GM12878 (cell line): ENCODE results near the gene CHRNA9. TPM values are rescaled to one million over a fixed set of nuclear protein-coding genes. Genes with fewer than 3 reads are reported as not detected.
A peak's percentile ranks its signal among the peaks of the same experiment; 100 is the strongest.

ENCODE experiments used
- CBX5 ChIP-seq: sonication (generic); IDR thresholded peaks from 2 replicates; pipeline ENCODE4 v1.6.1; 2016; ENCODE audit warnings: low read depth, moderate library complexity, mild to moderate bottlenecking, inconsistent platforms
- EP300 ChIP-seq, 2 experiments: fragments of 150-350 bp in 1 of 2; IDR thresholded peaks; 2 replicates each; pipeline ENCODE4 v1.6.1; 2011 to 2012; ENCODE audit warnings: low read depth in 2 of 2, low read length in 2 of 2, borderline replicate concordance in 1 of 2, improper control_type of control experiment in 1 of 2, inconsistent platforms in 1 of 2; ENCODE audit not compliant: control insufficient read depth in 1 of 2
- ESRRA ChIP-seq: IDR thresholded peaks from 2 replicates; pipeline ENCODE4 v1.6.1; 2012; ENCODE audit warnings: mild to moderate bottlenecking, low read length, improper control_type of control experiment
- GATAD2B ChIP-seq: fragments of 450-650 bp; conservative IDR thresholded peaks from 2 replicates; pipeline ENCODE4 v1.6.1; 2017; ENCODE audit warnings: low read depth, mild to moderate bottlenecking, moderate library complexity
- HCFC1 ChIP-seq: fragments of 150-350 bp; IDR thresholded peaks from 2 replicates; pipeline ENCODE4 v1.6.1; 2014; ENCODE audit warnings: low read length
- POLR2AphosphoS5 ChIP-seq: IDR thresholded peaks from 2 replicates; pipeline ENCODE4 v1.6.1; 2011; ENCODE audit warnings: mild to moderate bottlenecking, low read length, inconsistent platforms
- RAD21 ChIP-seq: IDR thresholded peaks from 2 replicates; pipeline ENCODE4 v1.6.1; 2011; ENCODE audit warnings: mild to moderate bottlenecking, low read depth, low read length, moderate library complexity; ENCODE audit not compliant: insufficient read depth
- RB1 ChIP-seq: fragments of 450-650 bp; formaldehyde crosslinking; IDR thresholded peaks from 2 replicates; pipeline ENCODE4 v1.6.1; 2017; ENCODE audit warnings: mild to moderate bottlenecking, borderline replicate concordance
- RFX5 ChIP-seq: IDR thresholded peaks from 2 replicates; pipeline ENCODE4 v1.6.1; 2011; ENCODE audit warnings: low read depth, low read length, improper control_type of control experiment
- SMARCA5 ChIP-seq: fragments of 450-650 bp; IDR thresholded peaks from 2 replicates; pipeline ENCODE4 v1.6.1; 2017; ENCODE audit warnings: mild to moderate bottlenecking
- SRF ChIP-seq, 2 experiments: IDR thresholded peaks; 2 replicates each; pipeline ENCODE4 v1.6.1; 2011; ENCODE audit warnings: low read depth in 2 of 2, low read length in 2 of 2, mild to moderate bottlenecking in 1 of 2, moderate library complexity in 1 of 2
- polyA plus RNA-seq, 11 experiments: library from polyadenylated mRNA; depleted of rRNA in 4 of 11; unstranded in 6 of 11; stranded (reverse) in 5 of 11; fragments of >200 nt; fragmentation: Nextera tagmentation in 4 of 11; fragmentation: Illumina TruSeq in 1 of 11; extraction: Ambion mirVana in 4 of 11; extraction: Trizol in 1 of 11; gene quantifications; 1 replicate in 1 of 11; 2 replicates in 10 of 11; pipeline versions ENCODE4 v1.2.1 to v1.2.3, GENCODE V29; 2011 to 2016; ENCODE audit warnings: inconsistent platforms in 2 of 11, missing spikeins in 2 of 11, low read depth in 1 of 11
- total RNA-seq, 4 experiments: library from RNA; depleted of rRNA in 3 of 4; stranded (reverse); fragments of >200 nt in 3 of 4; fragmentation: Illumina TruSeq in 1 of 4; extraction: Trizol in 1 of 4; gene quantifications; 2 replicates each; pipeline versions ENCODE4 v1.2.1 to v1.2.3, GENCODE V29; 2013 to 2021
- TF ChIP-seq, protein P1 (sequence below): fragments of 450-650 bp; IDR thresholded peaks from 2 replicates; pipeline ENCODE4 v1.6.1; 2018; ENCODE audit warnings: mild to moderate bottlenecking, low read depth, moderate library complexity; ENCODE audit not compliant: partially characterized antibody
- TF ChIP-seq, protein P2 (sequence below): fragments of 450-650 bp; formaldehyde crosslinking; IDR thresholded peaks from 2 replicates; pipeline ENCODE4 v1.4.0; 2020; ENCODE audit warnings: mild to moderate bottlenecking, moderate library complexity
- TF ChIP-seq, protein P3 (sequence below): IDR thresholded peaks from 2 replicates; pipeline ENCODE4 v1.6.1; 2011; ENCODE audit warnings: borderline replicate concordance, low read depth, mild to moderate bottlenecking, moderate library complexity, mixed read lengths, low read length; ENCODE audit not compliant: insufficient read depth; ENCODE audit errors: extremely low read length
- TF ChIP-seq, protein P4 (sequence below): IDR thresholded peaks from 2 replicates; pipeline ENCODE4 v1.6.1; 2012; ENCODE audit warnings: improper control_type of control experiment, low read depth, low read length; ENCODE audit not compliant: insufficient replicate concordance
- TF ChIP-seq, protein P5 (sequence below): IDR thresholded peaks from 2 replicates; pipeline ENCODE4 v1.6.1; 2012; ENCODE audit warnings: low read depth, low read length, improper control_type of control experiment

Gene CHRNA9
- total and polyA plus RNA-seq, 10 of the 15 experiments (the other 5 are each of a cell fraction or from before 2014, with no cell fraction given) = 0.05 to 0.09 (median 0.08) TPM; not detected in 7

DNA sequence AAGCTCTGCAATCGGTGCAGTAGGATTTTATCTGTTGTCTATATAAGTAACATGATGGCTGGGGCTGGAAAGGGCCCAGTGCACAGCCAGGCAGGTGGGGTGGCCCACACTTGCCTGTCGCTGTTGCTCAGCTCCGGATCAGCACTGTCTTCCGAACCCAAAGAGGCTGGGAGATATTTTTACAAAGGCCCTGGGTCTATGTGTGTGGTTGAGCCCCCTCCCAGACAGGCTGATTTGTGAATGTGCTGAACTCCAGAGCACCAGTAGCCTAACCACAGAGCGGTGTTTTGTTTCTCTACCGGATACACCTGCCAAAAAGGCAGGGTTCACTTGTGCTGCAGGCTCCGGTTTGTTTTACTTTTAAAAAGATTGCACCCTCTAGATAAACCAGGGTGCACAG, 33.5 kb upstream of the CHRNA9 start (continued):
- TF ChIP-seq EP300 (IDR thresholded peaks at IDR 0.05; ENCODE audit: borderline replicate concordance in 1 of 2, control insufficient read depth in 1 of 2, low read depth in 2 of 2, low read length in 2 of 2) = peak; percentile 65 to 90; a peak in 3 of 4 replicates
- TF ChIP-seq CBX5 = no peak
- no peak for TF ChIP-seq SMARCA5
- no peak for TF ChIP-seq GATAD2B
- peak; percentile 55; the same call in 1 of the 2 replicates for TF ChIP-seq POLR2AphosphoS5
- TF ChIP-seq ESRRA = no peak
- TF ChIP-seq, protein P1, sequence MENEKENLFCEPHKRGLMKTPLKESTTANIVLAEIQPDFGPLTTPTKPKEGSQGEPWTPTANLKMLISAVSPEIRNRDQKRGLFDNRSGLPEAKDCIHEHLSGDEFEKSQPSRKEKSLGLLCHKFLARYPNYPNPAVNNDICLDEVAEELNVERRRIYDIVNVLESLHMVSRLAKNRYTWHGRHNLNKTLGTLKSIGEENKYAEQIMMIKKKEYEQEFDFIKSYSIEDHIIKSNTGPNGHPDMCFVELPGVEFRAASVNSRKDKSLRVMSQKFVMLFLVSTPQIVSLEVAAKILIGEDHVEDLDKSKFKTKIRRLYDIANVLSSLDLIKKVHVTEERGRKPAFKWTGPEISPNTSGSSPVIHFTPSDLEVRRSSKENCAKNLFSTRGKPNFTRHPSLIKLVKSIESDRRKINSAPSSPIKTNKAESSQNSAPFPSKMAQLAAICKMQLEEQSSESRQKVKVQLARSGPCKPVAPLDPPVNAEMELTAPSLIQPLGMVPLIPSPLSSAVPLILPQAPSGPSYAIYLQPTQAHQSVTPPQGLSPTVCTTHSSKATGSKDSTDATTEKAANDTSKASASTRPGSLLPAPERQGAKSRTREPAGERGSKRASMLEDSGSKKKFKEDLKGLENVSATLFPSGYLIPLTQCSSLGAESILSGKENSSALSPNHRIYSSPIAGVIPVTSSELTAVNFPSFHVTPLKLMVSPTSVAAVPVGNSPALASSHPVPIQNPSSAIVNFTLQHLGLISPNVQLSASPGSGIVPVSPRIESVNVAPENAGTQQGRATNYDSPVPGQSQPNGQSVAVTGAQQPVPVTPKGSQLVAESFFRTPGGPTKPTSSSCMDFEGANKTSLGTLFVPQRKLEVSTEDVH = no peak
- TF ChIP-seq, protein P2, sequence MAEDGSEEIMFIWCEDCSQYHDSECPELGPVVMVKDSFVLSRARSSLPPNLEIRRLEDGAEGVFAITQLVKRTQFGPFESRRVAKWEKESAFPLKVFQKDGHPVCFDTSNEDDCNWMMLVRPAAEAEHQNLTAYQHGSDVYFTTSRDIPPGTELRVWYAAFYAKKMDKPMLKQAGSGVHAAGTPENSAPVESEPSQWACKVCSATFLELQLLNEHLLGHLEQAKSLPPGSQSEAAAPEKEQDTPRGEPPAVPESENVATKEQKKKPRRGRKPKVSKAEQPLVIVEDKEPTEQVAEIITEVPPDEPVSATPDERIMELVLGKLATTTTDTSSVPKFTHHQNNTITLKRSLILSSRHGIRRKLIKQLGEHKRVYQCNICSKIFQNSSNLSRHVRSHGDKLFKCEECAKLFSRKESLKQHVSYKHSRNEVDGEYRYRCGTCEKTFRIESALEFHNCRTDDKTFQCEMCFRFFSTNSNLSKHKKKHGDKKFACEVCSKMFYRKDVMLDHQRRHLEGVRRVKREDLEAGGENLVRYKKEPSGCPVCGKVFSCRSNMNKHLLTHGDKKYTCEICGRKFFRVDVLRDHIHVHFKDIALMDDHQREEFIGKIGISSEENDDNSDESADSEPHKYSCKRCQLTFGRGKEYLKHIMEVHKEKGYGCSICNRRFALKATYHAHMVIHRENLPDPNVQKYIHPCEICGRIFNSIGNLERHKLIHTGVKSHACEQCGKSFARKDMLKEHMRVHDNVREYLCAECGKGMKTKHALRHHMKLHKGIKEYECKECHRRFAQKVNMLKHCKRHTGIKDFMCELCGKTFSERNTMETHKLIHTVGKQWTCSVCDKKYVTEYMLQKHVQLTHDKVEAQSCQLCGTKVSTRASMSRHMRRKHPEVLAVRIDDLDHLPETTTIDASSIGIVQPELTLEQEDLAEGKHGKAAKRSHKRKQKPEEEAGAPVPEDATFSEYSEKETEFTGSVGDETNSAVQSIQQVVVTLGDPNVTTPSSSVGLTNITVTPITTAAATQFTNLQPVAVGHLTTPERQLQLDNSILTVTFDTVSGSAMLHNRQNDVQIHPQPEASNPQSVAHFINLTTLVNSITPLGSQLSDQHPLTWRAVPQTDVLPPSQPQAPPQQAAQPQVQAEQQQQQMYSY = no peak
- TF ChIP-seq, protein P3, sequence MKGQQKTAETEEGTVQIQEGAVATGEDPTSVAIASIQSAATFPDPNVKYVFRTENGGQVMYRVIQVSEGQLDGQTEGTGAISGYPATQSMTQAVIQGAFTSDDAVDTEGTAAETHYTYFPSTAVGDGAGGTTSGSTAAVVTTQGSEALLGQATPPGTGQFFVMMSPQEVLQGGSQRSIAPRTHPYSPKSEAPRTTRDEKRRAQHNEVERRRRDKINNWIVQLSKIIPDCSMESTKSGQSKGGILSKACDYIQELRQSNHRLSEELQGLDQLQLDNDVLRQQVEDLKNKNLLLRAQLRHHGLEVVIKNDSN = no peak
- TF ChIP-seq, protein P4, sequence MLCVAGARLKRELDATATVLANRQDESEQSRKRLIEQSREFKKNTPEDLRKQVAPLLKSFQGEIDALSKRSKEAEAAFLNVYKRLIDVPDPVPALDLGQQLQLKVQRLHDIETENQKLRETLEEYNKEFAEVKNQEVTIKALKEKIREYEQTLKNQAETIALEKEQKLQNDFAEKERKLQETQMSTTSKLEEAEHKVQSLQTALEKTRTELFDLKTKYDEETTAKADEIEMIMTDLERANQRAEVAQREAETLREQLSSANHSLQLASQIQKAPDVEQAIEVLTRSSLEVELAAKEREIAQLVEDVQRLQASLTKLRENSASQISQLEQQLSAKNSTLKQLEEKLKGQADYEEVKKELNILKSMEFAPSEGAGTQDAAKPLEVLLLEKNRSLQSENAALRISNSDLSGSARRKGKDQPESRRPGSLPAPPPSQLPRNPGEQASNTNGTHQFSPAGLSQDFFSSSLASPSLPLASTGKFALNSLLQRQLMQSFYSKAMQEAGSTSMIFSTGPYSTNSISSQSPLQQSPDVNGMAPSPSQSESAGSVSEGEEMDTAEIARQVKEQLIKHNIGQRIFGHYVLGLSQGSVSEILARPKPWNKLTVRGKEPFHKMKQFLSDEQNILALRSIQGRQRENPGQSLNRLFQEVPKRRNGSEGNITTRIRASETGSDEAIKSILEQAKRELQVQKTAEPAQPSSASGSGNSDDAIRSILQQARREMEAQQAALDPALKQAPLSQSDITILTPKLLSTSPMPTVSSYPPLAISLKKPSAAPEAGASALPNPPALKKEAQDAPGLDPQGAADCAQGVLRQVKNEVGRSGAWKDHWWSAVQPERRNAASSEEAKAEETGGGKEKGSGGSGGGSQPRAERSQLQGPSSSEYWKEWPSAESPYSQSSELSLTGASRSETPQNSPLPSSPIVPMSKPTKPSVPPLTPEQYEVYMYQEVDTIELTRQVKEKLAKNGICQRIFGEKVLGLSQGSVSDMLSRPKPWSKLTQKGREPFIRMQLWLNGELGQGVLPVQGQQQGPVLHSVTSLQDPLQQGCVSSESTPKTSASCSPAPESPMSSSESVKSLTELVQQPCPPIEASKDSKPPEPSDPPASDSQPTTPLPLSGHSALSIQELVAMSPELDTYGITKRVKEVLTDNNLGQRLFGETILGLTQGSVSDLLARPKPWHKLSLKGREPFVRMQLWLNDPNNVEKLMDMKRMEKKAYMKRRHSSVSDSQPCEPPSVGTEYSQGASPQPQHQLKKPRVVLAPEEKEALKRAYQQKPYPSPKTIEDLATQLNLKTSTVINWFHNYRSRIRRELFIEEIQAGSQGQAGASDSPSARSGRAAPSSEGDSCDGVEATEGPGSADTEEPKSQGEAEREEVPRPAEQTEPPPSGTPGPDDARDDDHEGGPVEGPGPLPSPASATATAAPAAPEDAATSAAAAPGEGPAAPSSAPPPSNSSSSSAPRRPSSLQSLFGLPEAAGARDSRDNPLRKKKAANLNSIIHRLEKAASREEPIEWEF = peak; percentile 54
- TF ChIP-seq RB1 = no peak
- TF ChIP-seq RAD21 = no peak
- no peak for TF ChIP-seq HCFC1
- TF ChIP-seq SRF (IDR thresholded peaks at IDR 0.05; ENCODE audit: low read depth in 2 of 2, low read length in 2 of 2) = peak; percentile 51 to 91; a peak in 3 of 4 replicates
- TF ChIP-seq, protein P5, sequence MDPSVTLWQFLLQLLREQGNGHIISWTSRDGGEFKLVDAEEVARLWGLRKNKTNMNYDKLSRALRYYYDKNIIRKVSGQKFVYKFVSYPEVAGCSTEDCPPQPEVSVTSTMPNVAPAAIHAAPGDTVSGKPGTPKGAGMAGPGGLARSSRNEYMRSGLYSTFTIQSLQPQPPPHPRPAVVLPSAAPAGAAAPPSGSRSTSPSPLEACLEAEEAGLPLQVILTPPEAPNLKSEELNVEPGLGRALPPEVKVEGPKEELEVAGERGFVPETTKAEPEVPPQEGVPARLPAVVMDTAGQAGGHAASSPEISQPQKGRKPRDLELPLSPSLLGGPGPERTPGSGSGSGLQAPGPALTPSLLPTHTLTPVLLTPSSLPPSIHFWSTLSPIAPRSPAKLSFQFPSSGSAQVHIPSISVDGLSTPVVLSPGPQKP = peak; percentile 60; the same call in 1 of the 2 replicates
- TF ChIP-seq RFX5 = no peak
